B cell (primary cell): Measurements from ENCODE around the gene TAF4. TPM values are rescaled to one million over a fixed set of nuclear protein-coding genes. Genes with fewer than 3 reads are reported as not detected.

Experiments used
- ATAC-seq: fragments of 200-7000 bp; cut with Tn5 transposase; one replicate; pipeline ENCODE4 v1.10.0; 2021; ENCODE audit warnings: low read depth, mild to moderate bottlenecking, moderate number of reproducible peaks, moderate library complexity
- CTCF ChIA-PET: fragments of 350-600 bp; sonication (Branson Sonifier 250); formaldehyde crosslinking; loops from one replicate; lab custom pipeline; 2021; ENCODE audit warnings: antibody characterized with exemption, inconsistent platforms; lab: Charles Lee
- POLR2A ChIA-PET: fragments of 350-600 bp; sonication (Branson Sonifier 250); formaldehyde crosslinking; loops from one replicate; lab custom pipeline; 2021; ENCODE audit warnings: antibody characterized with exemption; lab: Charles Lee
- DNase-seq: peaks from one replicate; pipeline ENCODE4 v3.0.0; 2013
- H2AFZ ChIP-seq: 2 replicates; pipeline ENCODE4 v1.6.1; 2012; ENCODE audit warnings: mild to moderate bottlenecking, low read depth, low read length; ENCODE audit not compliant: insufficient read depth, poor library complexity, severe bottlenecking
- H3K27ac ChIP-seq, 2 donors: 1 replicate in 1 of 2; 2 replicates in 1 of 2; pipeline ENCODE4 v1.5.1; 2012 to 2013; ENCODE audit warnings: low read length in 2 of 2, mild to moderate bottlenecking in 2 of 2, moderate library complexity in 1 of 2
- H3K27me3 ChIP-seq, 4 experiments: fragments of 200-600 bp in 1 of 4; sonication (generic) in 1 of 4; replicated peaks in 1 of 4; 1 replicate in 2 of 4; 2 replicates in 2 of 4; pipeline versions ENCODE4 v1.6.1 to v1.7.0; 2013 to 2016; ENCODE audit warnings: low read length in 3 of 4, mild to moderate bottlenecking in 2 of 4, mixed read lengths in 1 of 4, moderate library complexity in 1 of 4; ENCODE audit not compliant: insufficient read depth in 4 of 4, control insufficient read depth in 3 of 4; ENCODE audit errors: control extremely low read depth in 1 of 4
- H3K36me3 ChIP-seq, 2 experiments: replicated peaks in 1 of 2; 1 replicate in 1 of 2; 2 replicates in 1 of 2; pipeline versions ENCODE4 v1.6.1 to v1.7.1; 2013; ENCODE audit warnings: low read length in 1 of 2; ENCODE audit not compliant: insufficient read depth in 2 of 2, control insufficient read depth in 1 of 2; ENCODE audit errors: control extremely low read depth in 1 of 2, extremely low read depth in 1 of 2
- H3K4me1 ChIP-seq, 2 donors: fragments of 200-600 bp in 1 of 2; sonication (generic) in 1 of 2; 1 replicate in 1 of 2; 2 replicates in 1 of 2; pipeline versions ENCODE4 v1.5.1 to v1.6.1; 2013 to 2017; ENCODE audit warnings: low read length in 2 of 2; ENCODE audit not compliant: control insufficient read depth in 2 of 2, insufficient read depth in 2 of 2
- H3K4me2 ChIP-seq: replicated peaks from 2 replicates; pipeline ENCODE3; 2012; ENCODE audit warnings: mild to moderate bottlenecking, low read depth, low read length; ENCODE audit not compliant: poor library complexity, severe bottlenecking
- H3K4me3 ChIP-seq, 5 experiments: fragments of 200-600 bp in 1 of 5; sonication (generic) in 1 of 5; 1 replicate in 3 of 5; 2 replicates in 2 of 5; pipeline versions ENCODE4 v1.5.1 to v1.7.0; 2011 to 2016; ENCODE audit warnings: low read length in 4 of 5, mild to moderate bottlenecking in 4 of 5, low read depth in 2 of 5, control low read depth in 1 of 5, moderate library complexity in 1 of 5; ENCODE audit not compliant: insufficient read depth in 1 of 5; ENCODE audit errors: control extremely low read depth in 1 of 5, extremely low read depth in 1 of 5
- H3K79me2 ChIP-seq: fragments of 200-600 bp; sonication (generic); one replicate; pipeline ENCODE4 v1.6.0; 2016; ENCODE audit warnings: low read length; ENCODE audit not compliant: control insufficient read depth, insufficient read depth
- H3K9ac ChIP-seq: fragments of 200-600 bp; sonication (generic); 2 replicates; pipeline ENCODE4 v1.6.1; 2017; ENCODE audit warnings: mild to moderate bottlenecking, low read length, moderate library complexity
- H3K9me3 ChIP-seq, 3 donors: one replicate each; pipeline versions ENCODE4 v1.6.1 to v1.7.1; 2013; ENCODE audit warnings: low read length in 2 of 3; ENCODE audit not compliant: control insufficient read depth in 2 of 3, insufficient read depth in 1 of 3; ENCODE audit errors: control extremely low read depth in 1 of 3
- H4K20me1 ChIP-seq: 2 replicates; pipeline ENCODE4 v1.6.0; 2012; ENCODE audit warnings: mild to moderate bottlenecking, low read length; ENCODE audit not compliant: insufficient read depth, control insufficient read depth, poor library complexity, severe bottlenecking
- H3K27ac Mint-ChIP-seq: one replicate; pipeline ENCODE4 v1.8.0; 2021; ENCODE audit warnings: mixed read lengths
- H3K27me3 Mint-ChIP-seq: one replicate; pipeline ENCODE4 v1.8.0; 2021; ENCODE audit warnings: mixed read lengths
- H3K4me1 Mint-ChIP-seq: one replicate; pipeline ENCODE4 v1.8.0; 2021; ENCODE audit warnings: mixed read lengths
- H3K4me3 Mint-ChIP-seq: one replicate; pipeline ENCODE4 v1.8.0; 2021; ENCODE audit warnings: mixed read lengths
- H3K9me3 Mint-ChIP-seq: one replicate; pipeline ENCODE4 v1.8.0; 2022; ENCODE audit warnings: mixed read lengths; ENCODE audit not compliant: insufficient read depth
- EZH2 ChIP-seq: IDR thresholded peaks from 2 replicates; pipeline ENCODE4 v1.6.1; 2012; ENCODE audit warnings: borderline replicate concordance, low read depth, mild to moderate bottlenecking, moderate library complexity, low read length; ENCODE audit not compliant: insufficient read depth, poor library complexity, severe bottlenecking
- WGBS: methylation state at CpG from one replicate; pipeline ENCODE4 v1.1.5; 2013; ENCODE audit warnings: missing lambda C conversion rate; ENCODE audit not compliant: insufficient coverage; 5-methylcytosine and 5-hydroxymethylcytosine counted together
- intact Hi-C: fragments of 100-400 bp; cut with micrococcal nuclease; formaldehyde crosslinking; loops from one replicate; pipeline ENCODE4 v1.10.0; 2022
- polyA plus RNA-seq: library from polyadenylated mRNA; depleted of rRNA; stranded (reverse); fragments of >200 nt; gene quantifications from 2 replicates; pipeline ENCODE4 v1.2.3, GENCODE V29; 2012
- total RNA-seq, 2 donors: library from RNA; stranded (reverse); fragments of 120-200 nt in 1 of 2; gene quantifications; 1 replicate in 1 of 2; 2 replicates in 1 of 2; pipeline versions ENCODE4 v1.2.3 to v1.2.4, GENCODE V29; 2013 to 2022
- TF ChIP-seq, protein P1 (sequence below): fragments of 200-600 bp; IDR thresholded peaks from one replicate; pipeline ENCODE4 v1.8.0; 2022; ENCODE audit warnings: antibody characterized with exemption, mild to moderate bottlenecking

The TAF4 gene
- total and polyA plus RNA-seq, 2 donors (not counting 1 experiment from before 2014, with no cell fraction given), result 13.9 to 39.5 TPM

GRCh38 chr20:61926796-61927192 is 138.9 kb downstream of the TAF4 start:
- Histone ChIP-seq H3K9me3 (peaks cover 0 to 33% (median 0%) of the 10 kb centered on the region in 3 donors), H4K20me1 (no peaks in the 10 kb centered on the region), H3K79me2 (no peaks in the 10 kb centered on the region), H3K36me3 (no peaks in the 10 kb centered on the region), H3K4me3 (no peak overlapping the region), H3K27ac (no peak overlapping the region), H3K27me3 (peaks cover 0 to 3% (median 0%) of the 10 kb centered on the region in 4 experiments), H3K4me1 (no peaks in the 10 kb centered on the region), H3K9ac (no peak overlapping the region), H2AFZ (no peak overlapping the region), H3K4me2 (no peak overlapping the region)
- no peak overlapping the region for H3K27ac Mint-ChIP-seq
- DNase-seq (no peak), ATAC-seq (no peak)
- ChIA-PET CTCF (no interaction called here), POLR2A (no interaction called here)
- 96% methylated on average over 23 of the region's 23 CpGs for WGBS
- H3K4me1 Mint-ChIP-seq, result no peaks in the 10 kb centered on the region
- H3K9me3 Mint-ChIP-seq, result no peaks in the 10 kb centered on the region
- H3K27me3 Mint-ChIP-seq, result no peaks in the 10 kb centered on the region
- no peak overlapping the region for H3K4me3 Mint-ChIP-seq
- intact Hi-C loops, result no loop called here
- TF ChIP-seq, protein P1, sequence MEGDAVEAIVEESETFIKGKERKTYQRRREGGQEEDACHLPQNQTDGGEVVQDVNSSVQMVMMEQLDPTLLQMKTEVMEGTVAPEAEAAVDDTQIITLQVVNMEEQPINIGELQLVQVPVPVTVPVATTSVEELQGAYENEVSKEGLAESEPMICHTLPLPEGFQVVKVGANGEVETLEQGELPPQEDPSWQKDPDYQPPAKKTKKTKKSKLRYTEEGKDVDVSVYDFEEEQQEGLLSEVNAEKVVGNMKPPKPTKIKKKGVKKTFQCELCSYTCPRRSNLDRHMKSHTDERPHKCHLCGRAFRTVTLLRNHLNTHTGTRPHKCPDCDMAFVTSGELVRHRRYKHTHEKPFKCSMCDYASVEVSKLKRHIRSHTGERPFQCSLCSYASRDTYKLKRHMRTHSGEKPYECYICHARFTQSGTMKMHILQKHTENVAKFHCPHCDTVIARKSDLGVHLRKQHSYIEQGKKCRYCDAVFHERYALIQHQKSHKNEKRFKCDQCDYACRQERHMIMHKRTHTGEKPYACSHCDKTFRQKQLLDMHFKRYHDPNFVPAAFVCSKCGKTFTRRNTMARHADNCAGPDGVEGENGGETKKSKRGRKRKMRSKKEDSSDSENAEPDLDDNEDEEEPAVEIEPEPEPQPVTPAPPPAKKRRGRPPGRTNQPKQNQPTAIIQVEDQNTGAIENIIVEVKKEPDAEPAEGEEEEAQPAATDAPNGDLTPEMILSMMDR, result no peak
- no peak for TF ChIP-seq EZH2

DNA sequence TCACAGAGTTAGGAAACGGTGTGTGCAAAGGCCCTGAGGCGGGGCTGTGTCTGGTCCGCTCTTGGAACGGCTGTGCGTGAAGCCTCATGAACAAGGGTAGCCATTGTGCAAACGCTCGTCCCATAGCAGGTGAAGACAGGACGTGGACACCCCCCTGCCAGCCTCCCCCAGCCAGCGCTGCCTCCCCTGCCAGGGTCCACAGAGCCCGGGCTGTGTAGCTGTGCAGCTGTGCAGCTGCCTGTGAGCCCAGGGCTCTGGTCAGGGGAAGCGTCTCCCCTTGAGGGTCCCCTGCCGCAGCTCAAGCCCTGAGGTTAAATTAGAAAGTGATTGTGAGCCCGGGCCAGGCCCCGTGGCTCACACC is 139.4 kb downstream of the TAF4 start:
- H3K4me3 Mint-ChIP-seq, result no peak overlapping the region
- Histone ChIP-seq H3K36me3 (no peaks in the 10 kb centered on the region), H3K4me2 (no peak overlapping the region), H3K9me3 (peaks cover 0 to 33% (median 0%) of the 10 kb centered on the region in 3 donors), H3K9ac (no peak overlapping the region), H2AFZ (no peak overlapping the region), H3K27ac (no peak overlapping the region), H3K4me3 (no peak overlapping the region), H3K27me3 (peaks cover 0 to 3% (median 0%) of the 10 kb centered on the region in 4 experiments), H3K79me2 (no peaks in the 10 kb centered on the region), H3K4me1 (no peaks in the 10 kb centered on the region), H4K20me1 (no peaks in the 10 kb centered on the region)
- H3K9me3 Mint-ChIP-seq, result no peaks in the 10 kb centered on the region
- WGBS, result 93% methylated on average over 14 of the region's 14 CpGs
- no peak for DNase-seq
- TF ChIP-seq EZH2, result no peak
- TF ChIP-seq, protein P1, result no peak
- H3K27ac Mint-ChIP-seq, result no peak overlapping the region
- ChIA-PET CTCF (no interaction called here), POLR2A (no interaction called here)
- ATAC-seq, result no peak
- H3K27me3 Mint-ChIP-seq, result no peaks in the 10 kb centered on the region
- no peaks in the 10 kb centered on the region for H3K4me1 Mint-ChIP-seq
- intact Hi-C loops, result no loop called here
